Stomach (tissue), 4 donors: ENCODE results near the gene SRP54.

Experiments used
- EP300 ChIP-seq: sonication (generic); formaldehyde crosslinking; IDR thresholded peaks from one replicate; pipeline ENCODE4 v1.6.1; 2017; ENCODE audit warnings: antibody characterized with exemption
- TF ChIP-seq, protein P1 (sequence below), 7 experiments: fragments of 450-650 bp in 4 of 7; fragments of 200-600 bp in 3 of 7; sonication (generic) in 3 of 7; IDR thresholded peaks; one replicate each; pipeline ENCODE4 v1.5.1; 2016 to 2019; ENCODE audit warnings: antibody characterized with exemption in 7 of 7, control low read depth in 2 of 7, mild to moderate bottlenecking in 1 of 7

DNA sequence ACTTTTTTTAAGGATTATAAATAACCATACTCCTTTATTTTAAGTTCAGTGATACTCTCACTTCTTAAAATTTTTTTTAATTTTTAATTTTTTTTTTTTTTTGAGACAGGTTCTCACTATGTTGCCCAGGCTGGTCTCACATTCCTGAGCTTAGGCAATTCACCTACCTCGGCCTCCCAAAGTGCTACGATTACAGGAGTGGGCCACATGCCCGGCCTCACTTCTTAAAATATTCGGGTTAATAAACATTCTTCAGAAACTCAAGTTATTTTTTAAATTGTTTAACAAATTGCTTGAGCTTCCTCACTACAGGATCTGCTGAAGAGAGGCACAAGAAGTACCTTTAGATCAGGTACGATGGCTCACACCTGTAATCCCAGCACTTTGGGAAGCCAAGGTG is 4.3 kb upstream of the SRP54 start:
- TF ChIP-seq EP300: no peak
- TF ChIP-seq, protein P1, sequence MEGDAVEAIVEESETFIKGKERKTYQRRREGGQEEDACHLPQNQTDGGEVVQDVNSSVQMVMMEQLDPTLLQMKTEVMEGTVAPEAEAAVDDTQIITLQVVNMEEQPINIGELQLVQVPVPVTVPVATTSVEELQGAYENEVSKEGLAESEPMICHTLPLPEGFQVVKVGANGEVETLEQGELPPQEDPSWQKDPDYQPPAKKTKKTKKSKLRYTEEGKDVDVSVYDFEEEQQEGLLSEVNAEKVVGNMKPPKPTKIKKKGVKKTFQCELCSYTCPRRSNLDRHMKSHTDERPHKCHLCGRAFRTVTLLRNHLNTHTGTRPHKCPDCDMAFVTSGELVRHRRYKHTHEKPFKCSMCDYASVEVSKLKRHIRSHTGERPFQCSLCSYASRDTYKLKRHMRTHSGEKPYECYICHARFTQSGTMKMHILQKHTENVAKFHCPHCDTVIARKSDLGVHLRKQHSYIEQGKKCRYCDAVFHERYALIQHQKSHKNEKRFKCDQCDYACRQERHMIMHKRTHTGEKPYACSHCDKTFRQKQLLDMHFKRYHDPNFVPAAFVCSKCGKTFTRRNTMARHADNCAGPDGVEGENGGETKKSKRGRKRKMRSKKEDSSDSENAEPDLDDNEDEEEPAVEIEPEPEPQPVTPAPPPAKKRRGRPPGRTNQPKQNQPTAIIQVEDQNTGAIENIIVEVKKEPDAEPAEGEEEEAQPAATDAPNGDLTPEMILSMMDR (IDR thresholded peaks at IDR 0.05): no peak
